Measurements from ENCODE around the gene CMSS1.
A peak's percentile ranks its signal among the peaks of the same experiment; 100 is the strongest.
"Not testable (repeated sequence)": the region's sequence is repeated elsewhere in the genome, so short reads cannot be mapped to it uniquely, and the experiment has no call there.

The CMSS1 gene

GRCh38 chr3:99838755-99839154 lies 21.1 kb downstream of the CMSS1 start:
- ChIA-PET CTCF (no interaction called here), POLR2A (no interaction called here)
- TF ChIP-seq SP1 (IDR thresholded peaks at IDR 0.05), result no peak
- TF ChIP-seq FOXM1 (IDR thresholded peaks at IDR 0.05; ENCODE audit: borderline replicate concordance), result no peak
- TF ChIP-seq ZNF384 (IDR thresholded peaks at IDR 0.05), result no peak
- no peak for TF ChIP-seq SUZ12 (IDR thresholded peaks at IDR 0.05)
- TF ChIP-seq BHLHE40 (IDR thresholded peaks at IDR 0.05; ENCODE audit: borderline replicate concordance), result no peak
- no peak for TF ChIP-seq L3MBTL2 (conservative IDR thresholded peaks at IDR 0.05)
- TF ChIP-seq CTBP1 (IDR thresholded peaks at IDR 0.05; ENCODE audit: borderline replicate concordance), result no peak
- no peak for DNase-seq (ENCODE audit: extremely low spot score)

- POLR2A ChIA-PET, result no interaction called here
Observed at GRCh38 chr3:99839613-99840012, 22.0 kb downstream of the CMSS1 start.

GRCh38 chr3:99841949-99842348 lies 24.3 kb downstream of the CMSS1 start:
- POLR2A ChIA-PET, CTCF ChIA-PET: not testable (repeated sequence)

More at GRCh38 chr3:99839613-99840012, 22.0 kb downstream of the CMSS1 start:
- DNase-seq (ENCODE audit: extremely low spot score), result no peak
- CTCF ChIA-PET, result no interaction called here
- TF ChIP-seq ZNF384 (IDR thresholded peaks at IDR 0.05), result no peak
- TF ChIP-seq SUZ12 (IDR thresholded peaks at IDR 0.05), result no peak
- no peak for TF ChIP-seq CTBP1 (IDR thresholded peaks at IDR 0.05; ENCODE audit: borderline replicate concordance)
- no peak for TF ChIP-seq FOXM1 (IDR thresholded peaks at IDR 0.05; ENCODE audit: borderline replicate concordance)
- no peak for TF ChIP-seq ELF4 (IDR thresholded peaks at IDR 0.05)
- TF ChIP-seq LEF1 (IDR thresholded peaks at IDR 0.05; ENCODE audit: borderline replicate concordance), result no peak
- no peak for TF ChIP-seq L3MBTL2 (conservative IDR thresholded peaks at IDR 0.05)
- TF ChIP-seq TARDBP (IDR thresholded peaks at IDR 0.05), result no peak
- TF ChIP-seq ARNT (IDR thresholded peaks at IDR 0.05), result no peak
- no peak for TF ChIP-seq PKNOX1 (IDR thresholded peaks at IDR 0.05)
- TF ChIP-seq HDGF (IDR thresholded peaks at IDR 0.05; ENCODE audit: borderline replicate concordance), result no peak
- TF ChIP-seq FOXA1 (IDR thresholded peaks at IDR 0.05), result no peak
- TF ChIP-seq NFRKB (IDR thresholded peaks at IDR 0.05), result no peak
- TF ChIP-seq SP1 (IDR thresholded peaks at IDR 0.05), result no peak
- no peak for TF ChIP-seq BHLHE40 (IDR thresholded peaks at IDR 0.05; ENCODE audit: borderline replicate concordance)
- TF ChIP-seq FOXK2 (IDR thresholded peaks at IDR 0.05), result no peak

GRCh38 chr3:99842826-99843589 lies 25.3 kb downstream of the CMSS1 start:
- DNase-seq (ENCODE audit: extremely low spot score), result peak; percentile 20
- TF ChIP-seq L3MBTL2 (conservative IDR thresholded peaks at IDR 0.05), result no peak
- no peak for TF ChIP-seq PKNOX1 (IDR thresholded peaks at IDR 0.05)
- no peak for TF ChIP-seq FOXA1 (IDR thresholded peaks at IDR 0.05)
- TF ChIP-seq ARNT (IDR thresholded peaks at IDR 0.05), result no peak
- TF ChIP-seq CTBP1 (IDR thresholded peaks at IDR 0.05; ENCODE audit: borderline replicate concordance), result no peak
- TF ChIP-seq BHLHE40 (IDR thresholded peaks at IDR 0.05; ENCODE audit: borderline replicate concordance), result no peak
- TF ChIP-seq NFRKB (IDR thresholded peaks at IDR 0.05), result no peak
- TF ChIP-seq SUZ12 (IDR thresholded peaks at IDR 0.05), result no peak
- TF ChIP-seq FOXM1 (IDR thresholded peaks at IDR 0.05; ENCODE audit: borderline replicate concordance), result no peak
- no peak for TF ChIP-seq SP1 (IDR thresholded peaks at IDR 0.05)
- TF ChIP-seq TARDBP (IDR thresholded peaks at IDR 0.05), result no peak
- no peak for TF ChIP-seq HDGF (IDR thresholded peaks at IDR 0.05; ENCODE audit: borderline replicate concordance)
- no peak for TF ChIP-seq LEF1 (IDR thresholded peaks at IDR 0.05; ENCODE audit: borderline replicate concordance)
- no peak for TF ChIP-seq FOXK2 (IDR thresholded peaks at IDR 0.05)
- no peak for TF ChIP-seq ZNF384 (IDR thresholded peaks at IDR 0.05)
- POLR2A ChIA-PET, result interaction anchor here (1.0 kb wide), 1 partner anchor 11 kb away, joined by 3 read pairs; no protein-coding TSS in a partner anchor
- CTCF ChIA-PET, result interaction anchor here (0.6 to 1.9 kb wide), 8 partner anchors 11 to 449 kb away, joined by 3 to 7 read pairs (median 4); no protein-coding TSS in a partner anchor

More at GRCh38 chr3:99841949-99842348, 24.3 kb downstream of the CMSS1 start:
- not testable (repeated sequence) for DNase-seq (ENCODE audit: extremely low spot score)

- ChIA-PET POLR2A (interaction anchor here (0.6 to 1.0 kb wide), 2 partner anchors 10 to 327 kb away, joined by 3 read pairs; no protein-coding TSS in a partner anchor), CTCF (interaction anchor here (0.6 to 1.9 kb wide), 5 partner anchors 12 to 448 kb away, joined by 3 to 7 read pairs (median 5); no protein-coding TSS in a partner anchor)
- no peak for TF ChIP-seq ELF4 (IDR thresholded peaks at IDR 0.05)
- no peak for TF ChIP-seq FOXK2 (IDR thresholded peaks at IDR 0.05)
- TF ChIP-seq HDGF (IDR thresholded peaks at IDR 0.05; ENCODE audit: borderline replicate concordance), result no peak
- DNase-seq (ENCODE audit: extremely low spot score), result no peak
Observed at GRCh38 chr3:99843590-99844258, 26.1 kb downstream of the CMSS1 start.

GRCh38 chr3:99845331-99845730 lies 27.7 kb downstream of the CMSS1 start:
- ChIA-PET CTCF (interaction anchor here (0.6 kb wide), 1 partner anchor 11 kb away, joined by 4 read pairs; no protein-coding TSS in a partner anchor), POLR2A (no interaction called here)
- DNase-seq (ENCODE audit: extremely low spot score), result no peak
- TF ChIP-seq ZNF384 (IDR thresholded peaks at IDR 0.05) (no peak), PKNOX1 (IDR thresholded peaks at IDR 0.05) (no peak), ARNT (IDR thresholded peaks at IDR 0.05) (no peak), BHLHE40 (IDR thresholded peaks at IDR 0.05; ENCODE audit: borderline replicate concordance) (no peak), NFRKB (IDR thresholded peaks at IDR 0.05) (no peak), TARDBP (IDR thresholded peaks at IDR 0.05) (no peak), ELF4 (IDR thresholded peaks at IDR 0.05) (no peak), FOXK2 (IDR thresholded peaks at IDR 0.05) (no peak), SP1 (IDR thresholded peaks at IDR 0.05) (no peak), L3MBTL2 (conservative IDR thresholded peaks at IDR 0.05) (no peak), HDGF (IDR thresholded peaks at IDR 0.05; ENCODE audit: borderline replicate concordance) (no peak), LEF1 (IDR thresholded peaks at IDR 0.05; ENCODE audit: borderline replicate concordance) (no peak), SUZ12 (IDR thresholded peaks at IDR 0.05) (no peak), FOXA1 (IDR thresholded peaks at IDR 0.05) (no peak), CTBP1 (IDR thresholded peaks at IDR 0.05; ENCODE audit: borderline replicate concordance) (no peak), FOXM1 (IDR thresholded peaks at IDR 0.05; ENCODE audit: borderline replicate concordance) (no peak)
